UCSD-AML1 (cell line): ENCODE results near the gene SYT8.
"Not testable (repeated sequence)": the region's sequence is repeated elsewhere in the genome, so short reads cannot be mapped to it uniquely, and the experiment has no call there.

Experiments
- DNase-seq: peaks from one replicate; lab custom pipeline; 2025; ENCODE audit not compliant: unreplicated experiment; lab: John Stamatoyannopoulos, UW

SYT8 gene

GRCh38 chr11:1871531-1871930 is 36.7 kb downstream of the SYT8 start:
- DNase-seq, result no peak

GRCh38 chr11:1872267-1872985 is 37.6 kb downstream of the SYT8 start:
- DNase-seq, result no peak

- DNase-seq, result no peak
Measured at GRCh38 chr11:1873048-1873812, 38.4 kb downstream of the SYT8 start.

GRCh38 chr11:1873813-1874150 is 39.0 kb downstream of the SYT8 start:
- not testable (repeated sequence) for DNase-seq

GRCh38 chr11:1874441-1875092 is 39.8 kb downstream of the SYT8 start:
- DNase-seq, result not testable (repeated sequence)

GRCh38 chr11:1875093-1875850 is 40.5 kb downstream of the SYT8 start:
- no peak for DNase-seq

GRCh38 chr11:1875851-1876301 is 41.1 kb downstream of the SYT8 start:
- DNase-seq, result not testable (repeated sequence)

- peak; percentile 50 for DNase-seq
Measured at GRCh38 chr11:1876361-1877063, 41.7 kb downstream of the SYT8 start.

GRCh38 chr11:1877211-1878136 is 42.7 kb downstream of the SYT8 start:
- DNase-seq, result no peak

- DNase-seq, result no peak
Measured at GRCh38 chr11:1878137-1879031, 43.6 kb downstream of the SYT8 start.

GRCh38 chr11:1879342-1879940 is 44.7 kb downstream of the SYT8 start:
- no peak for DNase-seq

- DNase-seq, result no peak
Measured at GRCh38 chr11:1879941-1880720, 45.3 kb downstream of the SYT8 start.

GRCh38 chr11:1880746-1881441 is 46.1 kb downstream of the SYT8 start:
- DNase-seq, result no peak

- DNase-seq, result no peak
Measured at GRCh38 chr11:1881442-1882264, 46.9 kb downstream of the SYT8 start.

- DNase-seq, result peak; percentile 81
Measured at GRCh38 chr11:1882265-1883238, 47.8 kb downstream of the SYT8 start.
